GM12891 (cell line): ENCODE data around the gene FSTL4.

ENCODE experiments used
- POLR2A ChIP-seq: IDR thresholded peaks from 2 replicates; pipeline ENCODE4 v1.6.1; 2011; ENCODE audit warnings: low read depth, low read length, control low read depth
- POLR2AphosphoS5 ChIP-seq: IDR thresholded peaks from 2 replicates; pipeline ENCODE4 v1.6.1; 2011; ENCODE audit warnings: low read depth, low read length, control low read depth
- POU2F2 ChIP-seq: IDR thresholded peaks from 2 replicates; pipeline ENCODE4 v1.6.1; 2011; ENCODE audit warnings: low read depth, mild to moderate bottlenecking, control low read depth, low read length, moderate library complexity
- SPI1 ChIP-seq: IDR thresholded peaks from 2 replicates; pipeline ENCODE4 v1.6.1; 2011; ENCODE audit warnings: low read depth, low read length, control low read depth
- TAF1 ChIP-seq: IDR thresholded peaks from 2 replicates; pipeline ENCODE4 v1.6.1; 2011; ENCODE audit warnings: low read depth, low read length, control low read depth

DNA sequence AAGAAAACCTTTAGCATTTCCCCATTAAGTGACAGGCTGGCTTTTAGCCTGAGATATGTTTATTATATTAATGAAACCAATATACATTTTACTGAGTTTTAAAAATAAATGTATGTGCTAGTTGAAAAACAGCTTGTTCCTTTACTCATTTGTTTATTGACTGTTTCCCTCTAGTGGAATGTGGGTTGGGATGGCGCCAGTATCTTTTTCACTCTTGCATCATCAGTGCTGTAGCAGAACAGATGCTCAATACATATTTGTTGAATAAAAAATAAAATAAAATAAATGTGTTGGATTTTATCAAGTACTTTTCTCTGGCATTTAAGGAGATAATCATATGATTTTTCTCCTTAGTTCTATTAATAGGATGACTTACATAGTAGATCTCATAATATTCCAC lies 43.0 kb downstream of the FSTL4 start:
- TF ChIP-seq POLR2A (no peak), POLR2AphosphoS5 (no peak), SPI1 (no peak), POU2F2 (no peak), TAF1 (no peak)
